ENCODE measurements around the gene C9orf40.

The C9orf40 gene

GRCh38 chr9:74940600-74940999 lies 12.1 kb downstream of the C9orf40 start:
- DNase-seq (ENCODE audit: low spot score), result no peak

DNA sequence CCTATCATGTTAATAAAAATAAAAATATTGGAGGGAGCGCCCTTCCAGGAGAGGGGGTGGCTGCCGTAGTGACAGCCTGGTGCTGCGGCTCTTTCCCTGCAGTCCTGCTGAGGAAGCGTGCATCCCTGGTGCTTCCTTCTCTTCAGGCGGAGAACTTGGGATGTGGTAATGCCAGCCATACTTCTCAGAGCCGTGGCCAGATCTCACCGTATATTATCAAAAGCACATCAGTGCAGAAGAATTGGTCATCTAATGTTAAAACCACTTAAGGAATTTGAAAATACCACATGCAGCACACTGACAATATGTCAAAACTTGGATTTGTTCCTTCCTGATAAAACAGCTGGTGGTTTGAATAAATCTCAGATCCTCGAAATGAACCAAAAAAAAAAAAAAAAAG lies 17.7 kb downstream of the C9orf40 start:
- no peak for DNase-seq (ENCODE audit: low spot score)

- no peak for DNase-seq (ENCODE audit: low spot score)
These were observed 31.0 kb downstream of the C9orf40 start for GRCh38 chr9:74921737-74922136.

GRCh38 chr9:74920944-74921626 lies 31.6 kb downstream of the C9orf40 start:
- DNase-seq (ENCODE audit: low spot score), result no peak

DNA sequence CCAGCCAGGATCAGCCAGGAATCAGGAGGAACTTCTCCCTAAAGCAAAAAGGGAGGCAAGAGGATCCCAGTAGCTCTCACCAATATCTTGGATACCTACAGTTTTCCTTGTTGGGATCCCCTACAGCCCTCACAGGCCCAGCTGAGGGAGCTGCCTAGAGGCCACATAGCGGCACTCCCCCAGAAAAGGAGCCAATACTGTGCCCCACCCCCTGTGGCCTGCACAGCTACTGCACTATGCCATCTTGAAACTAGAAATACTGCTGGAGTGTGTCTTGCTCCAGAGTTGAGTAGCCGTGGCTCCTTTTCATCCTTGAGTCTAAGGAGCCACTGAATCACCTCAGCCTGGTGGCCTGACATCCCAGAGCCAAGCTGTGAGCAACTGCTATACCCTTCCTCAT lies 42.7 kb downstream of the C9orf40 start:
- no peak for DNase-seq (ENCODE audit: low spot score)

GRCh38 chr9:74908665-74909064 lies 44.0 kb downstream of the C9orf40 start:
- DNase-seq (ENCODE audit: low spot score), result no peak

DNA sequence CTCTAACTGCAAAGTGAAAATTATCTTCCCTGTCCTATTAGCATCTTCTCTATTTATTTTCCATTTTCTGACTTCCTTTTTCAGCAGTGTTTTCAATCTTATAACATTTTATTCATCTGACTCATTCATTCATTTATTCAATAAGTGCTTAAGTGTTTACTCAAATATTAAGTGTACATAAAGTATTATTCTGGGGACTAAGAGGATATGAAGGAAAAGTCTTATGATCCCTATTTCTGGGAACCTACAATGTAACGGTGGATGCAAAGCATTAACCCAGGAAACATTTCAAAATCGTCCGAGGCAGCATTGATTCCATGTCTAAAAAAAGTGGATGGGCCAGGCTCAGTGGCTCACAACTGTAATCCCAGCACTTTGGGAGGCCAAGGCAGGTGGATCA lies 45.6 kb downstream of the C9orf40 start:
- no peak for DNase-seq (ENCODE audit: low spot score)

- no peak for DNase-seq (ENCODE audit: low spot score)
These were observed 51.7 kb downstream of the C9orf40 start for GRCh38 chr9:74901001-74901400.
